ENCODE data around the gene SEC11C.

DNA sequence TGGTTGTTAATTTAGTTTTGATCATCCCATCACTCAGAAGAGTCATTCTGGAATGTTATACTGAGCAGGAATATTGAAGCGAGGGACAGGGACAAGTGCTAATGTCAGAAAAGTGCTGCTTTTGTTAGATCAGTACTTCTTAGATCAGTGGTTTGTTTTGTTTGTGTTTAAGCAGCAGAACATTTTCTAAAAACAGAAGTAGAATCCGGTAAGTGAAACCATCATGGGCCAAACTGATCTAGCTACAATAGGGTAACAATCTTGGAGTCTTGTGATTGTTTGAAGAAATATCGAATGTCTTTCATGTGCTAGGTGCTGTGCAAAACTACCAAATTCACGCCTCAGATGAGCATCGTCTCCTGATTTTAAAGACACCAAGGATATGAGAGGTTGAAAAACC lies 45.1 kb upstream of the SEC11C start:
- TF ChIP-seq, protein P1, sequence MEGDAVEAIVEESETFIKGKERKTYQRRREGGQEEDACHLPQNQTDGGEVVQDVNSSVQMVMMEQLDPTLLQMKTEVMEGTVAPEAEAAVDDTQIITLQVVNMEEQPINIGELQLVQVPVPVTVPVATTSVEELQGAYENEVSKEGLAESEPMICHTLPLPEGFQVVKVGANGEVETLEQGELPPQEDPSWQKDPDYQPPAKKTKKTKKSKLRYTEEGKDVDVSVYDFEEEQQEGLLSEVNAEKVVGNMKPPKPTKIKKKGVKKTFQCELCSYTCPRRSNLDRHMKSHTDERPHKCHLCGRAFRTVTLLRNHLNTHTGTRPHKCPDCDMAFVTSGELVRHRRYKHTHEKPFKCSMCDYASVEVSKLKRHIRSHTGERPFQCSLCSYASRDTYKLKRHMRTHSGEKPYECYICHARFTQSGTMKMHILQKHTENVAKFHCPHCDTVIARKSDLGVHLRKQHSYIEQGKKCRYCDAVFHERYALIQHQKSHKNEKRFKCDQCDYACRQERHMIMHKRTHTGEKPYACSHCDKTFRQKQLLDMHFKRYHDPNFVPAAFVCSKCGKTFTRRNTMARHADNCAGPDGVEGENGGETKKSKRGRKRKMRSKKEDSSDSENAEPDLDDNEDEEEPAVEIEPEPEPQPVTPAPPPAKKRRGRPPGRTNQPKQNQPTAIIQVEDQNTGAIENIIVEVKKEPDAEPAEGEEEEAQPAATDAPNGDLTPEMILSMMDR (IDR thresholded peaks at IDR 0.05), result no peak
- no peak for TF ChIP-seq EZH2 (IDR thresholded peaks at IDR 0.05)

All from neural progenitor cell (in vitro differentiated cells).